ENCODE measurements around the gene CPNE5. TPM values are rescaled to one million over a fixed set of nuclear protein-coding genes. Genes with fewer than 3 reads are reported as not detected.

CPNE5 gene
- total and polyA plus RNA-seq, 2 of the 4 experiments (the other 2 are of a cell fraction), result 0.07 TPM; not detected in 1

DNA sequence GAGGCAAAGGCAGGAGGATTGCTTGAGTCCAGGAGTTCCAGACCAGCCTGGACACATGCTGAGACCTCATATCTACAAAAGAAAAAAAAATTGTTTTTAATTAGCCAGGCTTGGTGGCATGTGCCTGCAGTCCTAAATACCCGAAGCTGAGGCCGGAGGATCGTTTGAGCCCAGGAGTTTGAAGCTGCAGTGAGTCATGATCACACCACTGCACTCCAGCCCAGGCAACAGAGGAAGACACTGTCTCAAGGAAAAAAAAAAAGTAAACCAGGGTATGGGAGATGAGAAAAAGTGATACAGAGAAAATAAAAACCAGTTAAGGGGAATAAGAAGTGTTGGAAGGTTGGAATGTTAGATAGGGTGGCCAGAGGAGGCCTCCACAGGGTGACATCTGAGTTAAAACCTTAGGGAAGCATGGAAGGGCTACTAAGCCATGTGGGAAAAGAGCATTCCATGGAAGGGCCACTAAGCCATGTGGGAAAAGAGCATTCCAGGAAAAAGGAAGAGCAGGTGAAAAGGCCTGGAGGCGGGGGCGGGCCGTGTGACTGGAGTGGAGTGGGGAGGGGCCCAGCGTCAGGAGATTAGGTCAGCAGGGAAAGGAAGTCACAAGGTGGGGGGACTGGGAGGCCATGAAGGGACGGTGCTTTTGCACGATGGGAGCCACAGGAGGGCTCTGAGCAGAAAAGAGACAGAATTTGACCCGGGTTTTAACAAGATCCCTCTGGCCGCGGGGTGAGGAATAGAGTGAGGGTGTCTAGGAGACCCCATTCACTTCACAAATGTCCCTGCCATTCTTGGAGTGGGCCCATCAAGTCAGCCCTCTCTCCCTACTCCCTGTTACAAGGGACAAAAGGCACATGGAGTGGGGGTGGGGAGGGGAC is 18.3 kb downstream of the CPNE5 start:
- Histone ChIP-seq H2BK5ac (ENCODE audit: low read depth, low read length, poor library complexity, severe bottlenecking) (no peak overlapping the region), H3K14ac (replicated peaks; ENCODE audit: low read depth, low read length) (0 out of 2 replicates have a peak overlapping the region, but pooled peaks have one; percentile 24), H4K5ac (ENCODE audit: low read depth, low read length) (no peak overlapping the region), H3K18ac (ENCODE audit: low read depth, low read length) (no peak overlapping the region), H3K9me3 (ENCODE audit: control insufficient read depth, insufficient read depth, low read length) (no peaks in the 10 kb centered on the region), H3K36me3 (ENCODE audit: control insufficient read depth, insufficient read depth, low read length) (no peaks in the 10 kb centered on the region), H3K23ac (ENCODE audit: low read depth, low read length) (no peak overlapping the region), H2BK20ac (ENCODE audit: low read depth, low read length) (no peak overlapping the region), H3K9me1 (ENCODE audit: insufficient read depth, low read length) (peaks cover 5% of the 10 kb centered on the region; the same call in 1 of the 2 replicates), H2BK15ac (ENCODE audit: low read depth, low read length) (no peak overlapping the region), H2AK5ac (ENCODE audit: low read depth, low read length) (peak overlapping the region; percentile 12; the same call in 1 of the 2 replicates), H4K91ac (ENCODE audit: insufficient read depth, low read depth, low read length) (no peak overlapping the region), H3K4ac (ENCODE audit: low read depth, low read length) (no peak overlapping the region), H2AK9ac (replicated peaks; ENCODE audit: low read depth, low read length, poor library complexity) (peak overlapping the region; percentile 5), H2BK120ac (ENCODE audit: low read depth, low read length) (no peak overlapping the region), H3K9ac (ENCODE audit: low read depth, low read length) (no peak overlapping the region), H3K27ac (ENCODE audit: insufficient read depth, low read length) (no peak overlapping the region), H3K4me1 (ENCODE audit: control insufficient read depth, insufficient read depth, low read length) (peaks cover 5% of the 10 kb centered on the region), H3K27me3 (ENCODE audit: control insufficient read depth, insufficient read depth, low read length) (peaks cover 7% of the 10 kb centered on the region), H3K56ac (ENCODE audit: extremely low read depth, insufficient read depth, low read length) (no peak overlapping the region), H3K4me2 (ENCODE audit: low read depth, low read length) (no peak overlapping the region), H2AFZ (replicated peaks; ENCODE audit: low read length, poor library complexity) (peak overlapping the region; percentile 37), H3K4me3 (ENCODE audit: insufficient read depth, low read depth, low read length) (no peak overlapping the region), H4K8ac (ENCODE audit: low read depth in 2 of 2, low read length in 2 of 2) (no peak overlapping the region), H3K79me1 (ENCODE audit: low read depth in 1 of 2, low read length in 2 of 2) (no peaks in the 10 kb centered on the region), H4K20me1 (ENCODE audit: insufficient read depth, low read length) (no peaks in the 10 kb centered on the region)
- in situ Hi-C loops (cut with MboI; ENCODE audit: low sequenced_read_pairs) (no loop called here), intact Hi-C loops (cut with micrococcal nuclease) (no loop called here), dilution Hi-C loops (cut with HindIII; ENCODE audit: low sequenced_read_pairs, unreplicated experiment) (no loop called here)
- ChIA-PET CTCF (no interaction called here), POLR2A (ENCODE audit: unreplicated experiment) (no interaction called here)
- DNase-seq (peak; percentile 64), ATAC-seq (ENCODE audit: low read depth) (peak; percentile 88)
- no TSS peak for BruUV-seq (replicated peaks)
- 31% methylated on average over 3 of the region's 12 CpGs; no CpG with 5 or more reads in 1 of the 2 experiments for WGBS, 2 experiments (ENCODE audit: extremely low coverage in 2 of 2, insufficient read length in 1 of 2)
- TF ChIP-seq, protein P1, sequence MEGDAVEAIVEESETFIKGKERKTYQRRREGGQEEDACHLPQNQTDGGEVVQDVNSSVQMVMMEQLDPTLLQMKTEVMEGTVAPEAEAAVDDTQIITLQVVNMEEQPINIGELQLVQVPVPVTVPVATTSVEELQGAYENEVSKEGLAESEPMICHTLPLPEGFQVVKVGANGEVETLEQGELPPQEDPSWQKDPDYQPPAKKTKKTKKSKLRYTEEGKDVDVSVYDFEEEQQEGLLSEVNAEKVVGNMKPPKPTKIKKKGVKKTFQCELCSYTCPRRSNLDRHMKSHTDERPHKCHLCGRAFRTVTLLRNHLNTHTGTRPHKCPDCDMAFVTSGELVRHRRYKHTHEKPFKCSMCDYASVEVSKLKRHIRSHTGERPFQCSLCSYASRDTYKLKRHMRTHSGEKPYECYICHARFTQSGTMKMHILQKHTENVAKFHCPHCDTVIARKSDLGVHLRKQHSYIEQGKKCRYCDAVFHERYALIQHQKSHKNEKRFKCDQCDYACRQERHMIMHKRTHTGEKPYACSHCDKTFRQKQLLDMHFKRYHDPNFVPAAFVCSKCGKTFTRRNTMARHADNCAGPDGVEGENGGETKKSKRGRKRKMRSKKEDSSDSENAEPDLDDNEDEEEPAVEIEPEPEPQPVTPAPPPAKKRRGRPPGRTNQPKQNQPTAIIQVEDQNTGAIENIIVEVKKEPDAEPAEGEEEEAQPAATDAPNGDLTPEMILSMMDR (conservative IDR thresholded peaks at IDR 0.05; ENCODE audit: low read depth, low read length), result no peak
- peak; percentile 51; the same call in 1 of the 2 replicates for TF ChIP-seq BHLHE40 (IDR thresholded peaks at IDR 0.05; ENCODE audit: low read depth, low read length)
- TF ChIP-seq FOS (IDR thresholded peaks at IDR 0.05; ENCODE audit: low read depth, low read length), result 0 out of 2 replicates have a peak, but pooled peaks have one; percentile 24
- peak; percentile 85 for TF ChIP-seq RFX5 (IDR thresholded peaks at IDR 0.05; ENCODE audit: low read depth, low read length)
